H1 (cell line): ENCODE results near the gene ADAMTS17. TPM values are rescaled to one million over a fixed set of nuclear protein-coding genes. Genes with fewer than 3 reads are reported as not detected.

Experiments used
- CTCF ChIA-PET: fragments of 300-600 bp; sonication (Branson Sonifier 250); formaldehyde crosslinking; loops from one replicate; lab custom pipeline; 2021; ENCODE audit not compliant: partially characterized antibody; lab: Charles Lee
- POLR2A ChIA-PET: fragments of 300-600 bp; sonication (Branson Sonifier 250); formaldehyde crosslinking; loops from one replicate; lab custom pipeline; 2021; ENCODE audit warnings: inconsistent platforms; ENCODE audit not compliant: partially characterized antibody; lab: Charles Lee
- DNase-seq, 2 experiments: peaks; one replicate each; pipeline versions ENCODE4 v3.0.0 to v3.0.0-alpha.2; 2010 to 2022; ENCODE audit warnings: low spot score in 2 of 2, low read depth in 1 of 2, mixed read lengths in 1 of 2
- FAIRE-seq: peaks from 2 replicates; lab custom pipeline; 2011; peaks lifted over from hg19 to GRCh38; lab: Jason Lieb, UNC
- H2AFZ ChIP-seq: 2 replicates; pipeline ENCODE4 v1.8.1; 2012; ENCODE audit warnings: low read length, inconsistent platforms
- H2AK5ac ChIP-seq: 2 replicates; pipeline ENCODE4 v1.6.1; 2013; ENCODE audit warnings: low read depth, low read length
- H2BK120ac ChIP-seq: replicated peaks from 2 replicates; pipeline ENCODE3; 2013; ENCODE audit warnings: low read depth, low read length, inconsistent platforms
- H2BK12ac ChIP-seq: 2 replicates; pipeline ENCODE4 v1.6.1; 2013; ENCODE audit warnings: low read depth, low read length
- H2BK15ac ChIP-seq: 2 replicates; pipeline ENCODE4 v1.6.1; 2013; ENCODE audit warnings: low read length
- H2BK20ac ChIP-seq: 2 replicates; pipeline ENCODE4 v1.6.1; 2013; ENCODE audit warnings: low read length
- H2BK5ac ChIP-seq: 2 replicates; pipeline ENCODE4 v1.6.1; 2013; ENCODE audit warnings: low read depth, low read length
- H3K14ac ChIP-seq: 2 replicates; pipeline ENCODE4 v1.6.1; 2013; ENCODE audit warnings: inconsistent platforms; ENCODE audit not compliant: insufficient read length
- H3K18ac ChIP-seq: 2 replicates; pipeline ENCODE4 v1.6.1; 2013; ENCODE audit warnings: low read length; ENCODE audit errors: extremely low read depth
- H3K23ac ChIP-seq: 2 replicates; pipeline ENCODE4 v1.6.1; 2013; ENCODE audit warnings: inconsistent platforms; ENCODE audit not compliant: insufficient read length
- H3K23me2 ChIP-seq: 2 replicates; pipeline ENCODE4 v1.6.1; 2013; ENCODE audit warnings: low read depth, low read length
- H3K27ac ChIP-seq: 2 replicates; pipeline ENCODE4 v1.6.1; 2011; ENCODE audit warnings: low read depth, low read length, inconsistent platforms
- H3K27me3 ChIP-seq, 4 experiments: replicated peaks in 1 of 4; 1 replicate in 1 of 4; 2 replicates in 3 of 4; pipeline versions ENCODE4 v1.6.1 to v1.8.1; 2011 to 2013; ENCODE audit warnings: low read length in 3 of 4, mild to moderate bottlenecking in 3 of 4, inconsistent platforms in 2 of 4, mixed read lengths in 2 of 4, moderate library complexity in 1 of 4; ENCODE audit not compliant: control insufficient read depth in 3 of 4, insufficient read depth in 3 of 4; ENCODE audit errors: extremely low read depth in 1 of 4
- H3K36me3 ChIP-seq, 4 experiments: 2 replicates each; pipeline versions ENCODE4 v1.6.1 to v1.8.1; 2011 to 2013; ENCODE audit warnings: mild to moderate bottlenecking in 4 of 4, low read length in 3 of 4, moderate library complexity in 2 of 4, control low read depth in 1 of 4, inconsistent platforms in 1 of 4; ENCODE audit not compliant: insufficient read depth in 4 of 4, control insufficient read depth in 2 of 4
- H3K4ac ChIP-seq: replicated peaks from 2 replicates; pipeline ENCODE3; 2013; ENCODE audit warnings: low read length, low read depth, mixed read lengths, inconsistent platforms; ENCODE audit not compliant: insufficient read length
- H3K4me1 ChIP-seq, 4 experiments: replicated peaks in 1 of 4; 1 replicate in 1 of 4; 2 replicates in 3 of 4; pipeline versions ENCODE4 v1.6.1 to v1.8.1; 2011 to 2013; ENCODE audit warnings: low read length in 3 of 4, inconsistent platforms in 2 of 4, mixed read lengths in 1 of 4; ENCODE audit not compliant: insufficient read depth in 4 of 4, control insufficient read depth in 3 of 4
- H3K4me2 ChIP-seq, 2 experiments: 2 replicates each; pipeline versions ENCODE4 v1.6.1 to v1.8.1; 2011 to 2013; ENCODE audit warnings: low read depth in 2 of 2, low read length in 2 of 2, control low read depth in 1 of 2, inconsistent platforms in 1 of 2, mild to moderate bottlenecking in 1 of 2; ENCODE audit not compliant: insufficient read depth in 1 of 2
- H3K4me3 ChIP-seq, 4 experiments: fragments of 200-600, 300-600 bp in 1 of 4; sonication (generic), shearing (Covaris generic), sonication (Bioruptor Twin) in 1 of 4; 2 replicates each; pipeline versions ENCODE4 v1.5.1 to v1.8.1; 2011 to 2016; ENCODE audit warnings: low read length in 4 of 4, low read depth in 3 of 4, control low read depth in 2 of 4, inconsistent platforms in 2 of 4, mild to moderate bottlenecking in 2 of 4, mixed read lengths in 1 of 4, moderate library complexity in 1 of 4; ENCODE audit not compliant: insufficient read depth in 2 of 4; ENCODE audit errors: extremely low read depth in 1 of 4
- H3K56ac ChIP-seq: replicated peaks from 2 replicates; pipeline ENCODE3; 2013; ENCODE audit warnings: low read depth, mild to moderate bottlenecking, mixed read lengths, low read length, inconsistent platforms; ENCODE audit not compliant: insufficient read length
- H3K79me1 ChIP-seq: 2 replicates; pipeline ENCODE4 v1.6.1; 2013; ENCODE audit warnings: low read depth, low read length, control low read depth
- H3K79me2 ChIP-seq, 2 experiments: 2 replicates each; pipeline versions ENCODE4 v1.6.1 to v1.8.1; 2012 to 2013; ENCODE audit warnings: low read length in 2 of 2, mild to moderate bottlenecking in 2 of 2, inconsistent platforms in 1 of 2; ENCODE audit not compliant: insufficient read depth in 2 of 2, control insufficient read depth in 1 of 2
- H3K9ac ChIP-seq, 4 experiments: replicated peaks in 1 of 4; 1 replicate in 1 of 4; 2 replicates in 3 of 4; pipeline versions ENCODE4 v1.6.1 to v1.8.1; 2011 to 2013; ENCODE audit warnings: low read depth in 3 of 4, low read length in 3 of 4, control low read depth in 2 of 4, mild to moderate bottlenecking in 2 of 4, moderate library complexity in 2 of 4, inconsistent platforms in 1 of 4; ENCODE audit errors: extremely low read depth in 1 of 4
- H3K9me3 ChIP-seq, 2 experiments: 2 replicates each; pipeline versions ENCODE4 v1.6.1 to v1.8.1; 2012 to 2013; ENCODE audit warnings: mild to moderate bottlenecking in 2 of 2, moderate library complexity in 2 of 2, control low read depth in 1 of 2, inconsistent platforms in 1 of 2, low read depth in 1 of 2, low read length in 1 of 2, mixed read lengths in 1 of 2; ENCODE audit not compliant: insufficient read depth in 2 of 2
- H4K20me1 ChIP-seq, 2 experiments: replicated peaks in 1 of 2; 2 replicates each; pipeline versions ENCODE3 to v1.8.1; 2011 to 2013; ENCODE audit warnings: inconsistent platforms in 2 of 2, low read length in 2 of 2, mild to moderate bottlenecking in 1 of 2; ENCODE audit not compliant: insufficient read depth in 2 of 2, control insufficient read depth in 1 of 2
- H4K5ac ChIP-seq: 2 replicates; pipeline ENCODE4 v1.6.1; 2013; ENCODE audit warnings: low read length, low read depth, mixed read lengths, inconsistent platforms; ENCODE audit not compliant: insufficient read length
- H4K8ac ChIP-seq: 2 replicates; pipeline ENCODE4 v1.8.0; 2013; ENCODE audit warnings: mild to moderate bottlenecking, moderate library complexity, low read length, inconsistent platforms; ENCODE audit not compliant: insufficient read depth; ENCODE audit errors: extremely low read depth
- H4K91ac ChIP-seq: replicated peaks from 2 replicates; pipeline ENCODE3; 2013; ENCODE audit warnings: low read length, mixed read lengths, inconsistent platforms; ENCODE audit not compliant: insufficient read length
- ASH2L ChIP-seq: fragments of 200-600, 300-600 bp; sonication (generic); IDR thresholded peaks from one replicate; pipeline ENCODE4 v1.7.1; 2017; ENCODE audit warnings: low read length
- BACH1 ChIP-seq: IDR thresholded peaks from 2 replicates; pipeline ENCODE4 v1.6.1; 2012; ENCODE audit warnings: low read length, improper control_type of control experiment
- BCL11A ChIP-seq, 2 experiments: IDR thresholded peaks; one replicate each; pipeline ENCODE4 v1.6.1; 2011; ENCODE audit warnings: low read depth in 2 of 2, low read length in 2 of 2, mild to moderate bottlenecking in 2 of 2
- CBX8 ChIP-seq: fragments of 300-800, 300-1000 bp; sonication (generic); IDR thresholded peaks from 2 replicates; pipeline ENCODE4 v1.7.1; 2016; ENCODE audit warnings: low read depth, low read length, borderline replicate concordance
- CREB1 ChIP-seq: IDR thresholded peaks from 2 replicates; pipeline ENCODE4 v1.6.1; 2012; ENCODE audit warnings: inconsistent platforms
- EGR1 ChIP-seq: IDR thresholded peaks from 2 replicates; pipeline ENCODE4 v1.6.1; 2011; ENCODE audit warnings: low read depth, low read length, borderline replicate concordance
- HDAC6 ChIP-seq: IDR thresholded peaks from one replicate; pipeline ENCODE4 v1.7.1; 2012; ENCODE audit warnings: low read depth, mild to moderate bottlenecking, inconsistent platforms, low read length, moderate library complexity
- SAP30 ChIP-seq: fragments of 300-600 bp; sonication (generic); IDR thresholded peaks from 2 replicates; pipeline ENCODE4 v1.7.1; 2012; ENCODE audit warnings: low read length, moderate library complexity, mild to moderate bottlenecking, inconsistent platforms; ENCODE audit not compliant: insufficient read depth, insufficient replicate concordance
- SRF ChIP-seq: IDR thresholded peaks from 2 replicates; pipeline ENCODE4 v1.6.1; 2011; ENCODE audit warnings: mild to moderate bottlenecking, low read depth, low read length, moderate library complexity
- TAF1 ChIP-seq: IDR thresholded peaks from 2 replicates; pipeline ENCODE4 v1.6.1; 2011; ENCODE audit warnings: mild to moderate bottlenecking, low read depth, low read length
- USF2 ChIP-seq: IDR thresholded peaks from 2 replicates; pipeline ENCODE4 v1.6.1; 2011; ENCODE audit warnings: low read length, improper control_type of control experiment
- WGBS, 2 experiments: shearing (Covaris generic) in 1 of 2; methylation state at CpG; one replicate each; pipeline versions ENCODE4 v1.1.6 to v1.1.7; 2013 to 2015; ENCODE audit warnings: low lambda C conversion rate in 2 of 2, mixed read lengths in 2 of 2, inconsistent platforms in 1 of 2, low coverage in 1 of 2, missing lambda C conversion rate in 1 of 2; ENCODE audit not compliant: insufficient replicate concordance in 2 of 2, insufficient coverage in 1 of 2, insufficient read length in 1 of 2; ENCODE audit errors: extremely low coverage in 1 of 2, missing lambda C conversion rate in 1 of 2; 5-methylcytosine and 5-hydroxymethylcytosine counted together
- polyA plus RNA-seq, 7 experiments: library from polyadenylated mRNA; depleted of rRNA in 3 of 7; stranded (reverse) in 5 of 7; unstranded in 2 of 7; fragments of >200 nt in 5 of 7; fragments of 200-250 nt in 2 of 7; gene quantifications; 1 replicate in 5 of 7; 2 replicates in 1 of 7; 4 replicates in 1 of 7; pipeline versions ENCODE4 v1.2.1 to v1.2.3, GENCODE V29; 2011 to 2013; ENCODE audit warnings: missing spikeins in 2 of 7, mixed read lengths in 2 of 7
- total RNA-seq: library from RNA; stranded (reverse); fragmentation: NEBNext Ultra II Directional; extraction: Animal tissue kit (Norgen Biotek cat#: 25700); gene quantifications from 2 replicates; pipeline ENCODE4 v1.2.1, GENCODE V29; 2021

Gene ADAMTS17
- total and polyA plus RNA-seq, 2 of the 8 experiments (the other 6 are each of a cell fraction or from before 2014, with no cell fraction given) = 0.51 to 1.7 TPM

GRCh38 chr15:100183921-100184495 lies 157.8 kb downstream of the ADAMTS17 start:
- CTCF ChIA-PET = interaction anchor here (1.9 kb wide), 1 partner anchor 151 kb away, joined by 5 read pairs; no protein-coding TSS in a partner anchor
- H2AK5ac ChIP-seq = no peak overlapping the region
- FAIRE-seq = no peak

More at GRCh38 chr15:100183921-100184495, 157.8 kb downstream of the ADAMTS17 start:
- no peaks in the 10 kb centered on the region for H3K79me2 ChIP-seq
- no peak overlapping the region for H4K8ac ChIP-seq
- H2BK120ac ChIP-seq = no peak overlapping the region
- no peaks in the 10 kb centered on the region for H3K9me3 ChIP-seq
- H3K36me3 ChIP-seq = no peaks in the 10 kb centered on the region
- H2BK15ac ChIP-seq = no peak overlapping the region
- H4K5ac ChIP-seq = no peak overlapping the region
- WGBS, 2 experiments = 90% methylated on average over 4 of the region's 4 CpGs; no CpG with 5 or more reads in 1 of the 2 experiments
- no peak overlapping the region for H3K4me2 ChIP-seq
- no peak overlapping the region for H3K56ac ChIP-seq
- H2AFZ ChIP-seq = no peak overlapping the region
- no peaks in the 10 kb centered on the region for H3K4me1 ChIP-seq
- H4K20me1 ChIP-seq = no peaks in the 10 kb centered on the region
- no peaks in the 10 kb centered on the region for H3K27me3 ChIP-seq
- H3K23ac ChIP-seq = no peak overlapping the region
- no peak overlapping the region for H2BK12ac ChIP-seq
- no peaks in the 10 kb centered on the region for H3K23me2 ChIP-seq
- H4K91ac ChIP-seq = no peak overlapping the region
- no peak for TF ChIP-seq CREB1
- no peak for TF ChIP-seq BACH1
- no peak for TF ChIP-seq CBX8
- TF ChIP-seq EGR1 = no peak
- no peak for TF ChIP-seq SAP30
- no peak for TF ChIP-seq SRF
- TF ChIP-seq USF2 = no peak
- TF ChIP-seq TAF1 = no peak
- no peak for TF ChIP-seq HDAC6
- no peak for TF ChIP-seq BCL11A (IDR thresholded peaks at IDR 0.05; ENCODE audit: low read depth in 2 of 2, low read length in 2 of 2)
- no peak for TF ChIP-seq ASH2L
- H3K79me1 ChIP-seq = no peaks in the 10 kb centered on the region
- H2BK20ac ChIP-seq = no peak overlapping the region
- no peak overlapping the region for H2BK5ac ChIP-seq
- no peak overlapping the region for H3K27ac ChIP-seq
- DNase-seq = no peak
- no peak overlapping the region for H3K18ac ChIP-seq
- H3K4ac ChIP-seq = no peak overlapping the region
- H3K9ac ChIP-seq = no peak overlapping the region
- H3K14ac ChIP-seq = no peak overlapping the region
- H3K4me3 ChIP-seq = no peak overlapping the region
- POLR2A ChIA-PET = no interaction called here
